K562 (cell line): Measurements from ENCODE around the gene RIN3. TPM values are rescaled to one million over a fixed set of nuclear protein-coding genes. Genes with fewer than 3 reads are reported as not detected.

ENCODE experiments used
- CHCHD3 ChIP-seq: fragments of 250-450 bp; sonication (Bioruptor Pico); IDR thresholded peaks from 2 replicates; pipeline ENCODE4 v2.1.2; 2022; ENCODE audit warnings: mild to moderate bottlenecking
- EHMT2 ChIP-seq: fragments of 450-650 bp; IDR thresholded peaks from 2 replicates; pipeline ENCODE4 v1.6.1; 2018; ENCODE audit warnings: antibody characterized with exemption
- ELF2 ChIP-seq: fragments of 250-450 bp; sonication (Bioruptor Pico); IDR thresholded peaks from 2 replicates; pipeline ENCODE4 v1.5.0; 2021; ENCODE audit warnings: mild to moderate bottlenecking
- FOXA1 ChIP-seq: fragments of 450-650 bp; IDR thresholded peaks from 2 replicates; pipeline ENCODE4 v1.6.1; 2016; ENCODE audit warnings: mild to moderate bottlenecking, borderline replicate concordance
- GABPB1 ChIP-seq: sonication (generic); formaldehyde crosslinking; IDR thresholded peaks from 2 replicates; pipeline ENCODE4 v1.8.0; 2022; ENCODE audit warnings: mild to moderate bottlenecking, missing genetic modification reagents
- GTF2E2 ChIP-seq: fragments of 200-800 bp; sonication (Bioruptor generic); IDR thresholded peaks from 2 replicates; pipeline ENCODE4 v1.6.1; 2016; ENCODE audit warnings: missing genetic modification characterization, missing compliant biosample characterization
- KLF1 ChIP-seq: fragments of 450-650 bp; IDR thresholded peaks from 2 replicates; pipeline ENCODE4 v1.6.1; 2016; ENCODE audit warnings: missing genetic modification characterization, missing compliant biosample characterization
- MAZ ChIP-seq, 2 experiments: fragments of 450-650 bp in 1 of 2; sonication (generic) in 1 of 2; formaldehyde crosslinking; IDR thresholded peaks in 1 of 2; conservative IDR thresholded peaks in 1 of 2; 2 replicates each; pipeline versions ENCODE4 v1.4.0 to v1.5.0; 2020; ENCODE audit warnings: mild to moderate bottlenecking in 1 of 2, missing genetic modification reagents in 1 of 2
- MEIS2 ChIP-seq: fragments of 450-650 bp; IDR thresholded peaks from 2 replicates; pipeline ENCODE4 v1.6.1; 2014; ENCODE audit warnings: mild to moderate bottlenecking; ENCODE audit not compliant: partially characterized antibody
- PKNOX1 ChIP-seq: fragments of 450-650 bp; IDR thresholded peaks from 2 replicates; pipeline ENCODE4 v1.6.1; 2016
- TEAD4 ChIP-seq, 2 experiments: sonication (generic) in 1 of 2; formaldehyde crosslinking in 1 of 2; IDR thresholded peaks; 2 replicates each; pipeline versions ENCODE4 v1.6.1 to v1.8.0; 2012 to 2022; ENCODE audit warnings: borderline replicate concordance in 1 of 2, inconsistent platforms in 1 of 2, low read length in 1 of 2, mild to moderate bottlenecking in 1 of 2, missing genetic modification reagents in 1 of 2
- ZFX ChIP-seq: sonication (generic); formaldehyde crosslinking; IDR thresholded peaks from 2 replicates; pipeline ENCODE4 v1.8.0; 2022; ENCODE audit warnings: mild to moderate bottlenecking, missing genetic modification reagents, moderate library complexity
- ZZZ3 ChIP-seq: fragments of 450-650 bp; IDR thresholded peaks from 2 replicates; pipeline ENCODE4 v1.6.1; 2016; ENCODE audit warnings: antibody characterized with exemption, mild to moderate bottlenecking, moderate library complexity
- polyA plus RNA-seq, 8 experiments: library from polyadenylated mRNA; depleted of rRNA in 4 of 8; stranded (reverse) in 5 of 8; unstranded in 3 of 8; fragments of >200 nt; fragmentation: Nextera tagmentation in 2 of 8; fragmentation: Illumina TruSeq in 1 of 8; extraction: Ambion mirVana in 2 of 8; extraction: Trizol in 1 of 8; gene quantifications; 2 replicates each; pipeline versions ENCODE4 v1.2.1 to v1.2.3, GENCODE V29; 2011 to 2014; ENCODE audit warnings: inconsistent platforms in 1 of 8, missing spikeins in 1 of 8
- total RNA-seq, 7 experiments: library from RNA; depleted of rRNA in 6 of 7; stranded (reverse); fragments of >200 nt in 6 of 7; fragmentation: Illumina TruSeq in 2 of 7; extraction: Trizol in 2 of 7; gene quantifications; 2 replicates each; pipeline versions ENCODE4 v1.2.1 to v1.2.3, GENCODE V29; 2011 to 2021; ENCODE audit warnings: low replicate concordance in 1 of 7
- TF ChIP-seq, protein P1 (sequence below): fragments of 200-800 bp; sonication (Bioruptor generic); IDR thresholded peaks from 2 replicates; pipeline ENCODE4 v1.6.1; 2017; ENCODE audit warnings: missing genetic modification characterization, missing compliant biosample characterization
- TF ChIP-seq, protein P2 (sequence below): fragments of 450-650 bp; IDR thresholded peaks from 2 replicates; pipeline ENCODE4 v1.6.1; 2016; ENCODE audit warnings: mild to moderate bottlenecking, moderate library complexity

RIN3 gene
- total and polyA plus RNA-seq, 9 of the 15 experiments (the other 6 are each of a cell fraction or from before 2014, with no cell fraction given): 0.01 to 0.49 (median 0.08) TPM; not detected in 5

DNA sequence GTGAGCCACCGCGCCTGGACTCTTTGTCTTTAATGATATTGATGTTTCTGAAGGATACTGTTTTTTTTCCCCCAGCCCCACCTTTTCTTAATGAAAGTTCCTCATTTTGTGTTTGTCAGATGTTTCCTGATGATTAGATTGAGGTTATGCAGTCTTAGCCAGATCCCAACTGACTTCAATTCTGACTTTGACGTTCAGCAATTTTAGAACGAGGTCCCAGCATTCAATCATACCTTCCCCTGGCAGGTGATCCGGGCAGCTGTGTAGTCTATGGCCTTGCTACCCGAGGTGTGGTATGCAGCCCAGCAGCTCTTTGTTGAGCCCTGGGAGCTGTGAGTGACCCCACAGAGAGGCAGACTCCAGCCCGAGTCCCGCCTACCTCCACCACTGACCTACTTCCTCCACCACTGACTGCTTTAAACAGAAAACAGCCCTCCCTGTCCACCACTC lies 152.1 kb downstream of the RIN3 start (continued):
- TF ChIP-seq, protein P1, sequence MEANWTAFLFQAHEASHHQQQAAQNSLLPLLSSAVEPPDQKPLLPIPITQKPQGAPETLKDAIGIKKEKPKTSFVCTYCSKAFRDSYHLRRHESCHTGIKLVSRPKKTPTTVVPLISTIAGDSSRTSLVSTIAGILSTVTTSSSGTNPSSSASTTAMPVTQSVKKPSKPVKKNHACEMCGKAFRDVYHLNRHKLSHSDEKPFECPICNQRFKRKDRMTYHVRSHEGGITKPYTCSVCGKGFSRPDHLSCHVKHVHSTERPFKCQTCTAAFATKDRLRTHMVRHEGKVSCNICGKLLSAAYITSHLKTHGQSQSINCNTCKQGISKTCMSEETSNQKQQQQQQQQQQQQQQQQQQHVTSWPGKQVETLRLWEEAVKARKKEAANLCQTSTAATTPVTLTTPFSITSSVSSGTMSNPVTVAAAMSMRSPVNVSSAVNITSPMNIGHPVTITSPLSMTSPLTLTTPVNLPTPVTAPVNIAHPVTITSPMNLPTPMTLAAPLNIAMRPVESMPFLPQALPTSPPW (CRISPR knock-in tag): peak; percentile 66; the same call in 1 of the 2 replicates
- TF ChIP-seq CHCHD3 (CRISPR knock-in tag): no peak
- TF ChIP-seq GABPB1: peak; percentile 43; the same call in 1 of the 2 replicates
- TF ChIP-seq ZFX (CRISPR knock-in tag): peak; percentile 39; the same call in 1 of the 2 replicates
- TF ChIP-seq MAZ (CRISPR knock-in tag; conservative IDR thresholded peaks at IDR 0.05 in 1 of 2, IDR thresholded peaks at IDR 0.05 in 1 of 2): no peak
- peak; percentile 52; the same call in 1 of the 2 replicates for TF ChIP-seq TEAD4 (IDR thresholded peaks at IDR 0.05; ENCODE audit: low read length)
- no peak for TF ChIP-seq TEAD4 (CRISPR knock-in tag; IDR thresholded peaks at IDR 0.05; ENCODE audit: borderline replicate concordance)
- no peak for TF ChIP-seq EHMT2
- TF ChIP-seq, protein P2, sequence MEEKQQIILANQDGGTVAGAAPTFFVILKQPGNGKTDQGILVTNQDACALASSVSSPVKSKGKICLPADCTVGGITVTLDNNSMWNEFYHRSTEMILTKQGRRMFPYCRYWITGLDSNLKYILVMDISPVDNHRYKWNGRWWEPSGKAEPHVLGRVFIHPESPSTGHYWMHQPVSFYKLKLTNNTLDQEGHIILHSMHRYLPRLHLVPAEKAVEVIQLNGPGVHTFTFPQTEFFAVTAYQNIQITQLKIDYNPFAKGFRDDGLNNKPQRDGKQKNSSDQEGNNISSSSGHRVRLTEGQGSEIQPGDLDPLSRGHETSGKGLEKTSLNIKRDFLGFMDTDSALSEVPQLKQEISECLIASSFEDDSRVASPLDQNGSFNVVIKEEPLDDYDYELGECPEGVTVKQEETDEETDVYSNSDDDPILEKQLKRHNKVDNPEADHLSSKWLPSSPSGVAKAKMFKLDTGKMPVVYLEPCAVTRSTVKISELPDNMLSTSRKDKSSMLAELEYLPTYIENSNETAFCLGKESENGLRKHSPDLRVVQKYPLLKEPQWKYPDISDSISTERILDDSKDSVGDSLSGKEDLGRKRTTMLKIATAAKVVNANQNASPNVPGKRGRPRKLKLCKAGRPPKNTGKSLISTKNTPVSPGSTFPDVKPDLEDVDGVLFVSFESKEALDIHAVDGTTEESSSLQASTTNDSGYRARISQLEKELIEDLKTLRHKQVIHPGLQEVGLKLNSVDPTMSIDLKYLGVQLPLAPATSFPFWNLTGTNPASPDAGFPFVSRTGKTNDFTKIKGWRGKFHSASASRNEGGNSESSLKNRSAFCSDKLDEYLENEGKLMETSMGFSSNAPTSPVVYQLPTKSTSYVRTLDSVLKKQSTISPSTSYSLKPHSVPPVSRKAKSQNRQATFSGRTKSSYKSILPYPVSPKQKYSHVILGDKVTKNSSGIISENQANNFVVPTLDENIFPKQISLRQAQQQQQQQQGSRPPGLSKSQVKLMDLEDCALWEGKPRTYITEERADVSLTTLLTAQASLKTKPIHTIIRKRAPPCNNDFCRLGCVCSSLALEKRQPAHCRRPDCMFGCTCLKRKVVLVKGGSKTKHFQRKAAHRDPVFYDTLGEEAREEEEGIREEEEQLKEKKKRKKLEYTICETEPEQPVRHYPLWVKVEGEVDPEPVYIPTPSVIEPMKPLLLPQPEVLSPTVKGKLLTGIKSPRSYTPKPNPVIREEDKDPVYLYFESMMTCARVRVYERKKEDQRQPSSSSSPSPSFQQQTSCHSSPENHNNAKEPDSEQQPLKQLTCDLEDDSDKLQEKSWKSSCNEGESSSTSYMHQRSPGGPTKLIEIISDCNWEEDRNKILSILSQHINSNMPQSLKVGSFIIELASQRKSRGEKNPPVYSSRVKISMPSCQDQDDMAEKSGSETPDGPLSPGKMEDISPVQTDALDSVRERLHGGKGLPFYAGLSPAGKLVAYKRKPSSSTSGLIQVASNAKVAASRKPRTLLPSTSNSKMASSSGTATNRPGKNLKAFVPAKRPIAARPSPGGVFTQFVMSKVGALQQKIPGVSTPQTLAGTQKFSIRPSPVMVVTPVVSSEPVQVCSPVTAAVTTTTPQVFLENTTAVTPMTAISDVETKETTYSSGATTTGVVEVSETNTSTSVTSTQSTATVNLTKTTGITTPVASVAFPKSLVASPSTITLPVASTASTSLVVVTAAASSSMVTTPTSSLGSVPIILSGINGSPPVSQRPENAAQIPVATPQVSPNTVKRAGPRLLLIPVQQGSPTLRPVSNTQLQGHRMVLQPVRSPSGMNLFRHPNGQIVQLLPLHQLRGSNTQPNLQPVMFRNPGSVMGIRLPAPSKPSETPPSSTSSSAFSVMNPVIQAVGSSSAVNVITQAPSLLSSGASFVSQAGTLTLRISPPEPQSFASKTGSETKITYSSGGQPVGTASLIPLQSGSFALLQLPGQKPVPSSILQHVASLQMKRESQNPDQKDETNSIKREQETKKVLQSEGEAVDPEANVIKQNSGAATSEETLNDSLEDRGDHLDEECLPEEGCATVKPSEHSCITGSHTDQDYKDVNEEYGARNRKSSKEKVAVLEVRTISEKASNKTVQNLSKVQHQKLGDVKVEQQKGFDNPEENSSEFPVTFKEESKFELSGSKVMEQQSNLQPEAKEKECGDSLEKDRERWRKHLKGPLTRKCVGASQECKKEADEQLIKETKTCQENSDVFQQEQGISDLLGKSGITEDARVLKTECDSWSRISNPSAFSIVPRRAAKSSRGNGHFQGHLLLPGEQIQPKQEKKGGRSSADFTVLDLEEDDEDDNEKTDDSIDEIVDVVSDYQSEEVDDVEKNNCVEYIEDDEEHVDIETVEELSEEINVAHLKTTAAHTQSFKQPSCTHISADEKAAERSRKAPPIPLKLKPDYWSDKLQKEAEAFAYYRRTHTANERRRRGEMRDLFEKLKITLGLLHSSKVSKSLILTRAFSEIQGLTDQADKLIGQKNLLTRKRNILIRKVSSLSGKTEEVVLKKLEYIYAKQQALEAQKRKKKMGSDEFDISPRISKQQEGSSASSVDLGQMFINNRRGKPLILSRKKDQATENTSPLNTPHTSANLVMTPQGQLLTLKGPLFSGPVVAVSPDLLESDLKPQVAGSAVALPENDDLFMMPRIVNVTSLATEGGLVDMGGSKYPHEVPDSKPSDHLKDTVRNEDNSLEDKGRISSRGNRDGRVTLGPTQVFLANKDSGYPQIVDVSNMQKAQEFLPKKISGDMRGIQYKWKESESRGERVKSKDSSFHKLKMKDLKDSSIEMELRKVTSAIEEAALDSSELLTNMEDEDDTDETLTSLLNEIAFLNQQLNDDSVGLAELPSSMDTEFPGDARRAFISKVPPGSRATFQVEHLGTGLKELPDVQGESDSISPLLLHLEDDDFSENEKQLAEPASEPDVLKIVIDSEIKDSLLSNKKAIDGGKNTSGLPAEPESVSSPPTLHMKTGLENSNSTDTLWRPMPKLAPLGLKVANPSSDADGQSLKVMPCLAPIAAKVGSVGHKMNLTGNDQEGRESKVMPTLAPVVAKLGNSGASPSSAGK: no peak
- TF ChIP-seq PKNOX1: peak; percentile 44; the same call in 1 of the 2 replicates
- no peak for TF ChIP-seq ZZZ3
- no peak for TF ChIP-seq GTF2E2 (tag)
- no peak for TF ChIP-seq KLF1
- no peak for TF ChIP-seq FOXA1
- TF ChIP-seq ELF2: no peak
- peak; percentile 38 for TF ChIP-seq MEIS2
